Stimulated activated CD8-positive, alpha-beta memory T cell treated with anti-CD3 and anti-CD28 coated beads, Interleukin-15, amount 100 ng/mL, for 4 hours (primary cell): ENCODE results near the gene SAE1.
"Not testable (repeated sequence)": the region's sequence is repeated elsewhere in the genome, so short reads cannot be mapped to it uniquely, and the experiment has no call there.

Experiments used
- DNase-seq, 2 donors: peaks; one replicate each; pipeline ENCODE4 v3.0.0-alpha.2; 2020; ENCODE audit warnings: low read depth in 2 of 2

Gene SAE1

GRCh38 chr19:47130589-47131227, at the start of gene SAE1:
SAE1 (plus strand) TSS chr19:47130835; CDS start chr19:47130931, 96 bp downstream.
- peak; percentile 76 to 83 for DNase-seq

- no peak for DNase-seq
Observed at GRCh38 chr19:47081095-47081494, 49.5 kb upstream of the SAE1 start.

GRCh38 chr19:47082493-47082892, 48.1 kb upstream of the SAE1 start:
- DNase-seq, result no peak

- DNase-seq, result no peak
Observed at GRCh38 chr19:47084879-47085439, 45.7 kb upstream of the SAE1 start.

- no peak for DNase-seq
Observed at GRCh38 chr19:47086280-47086679, 44.4 kb upstream of the SAE1 start.

- no peak for DNase-seq
Observed at GRCh38 chr19:47089767-47090350, 40.8 kb upstream of the SAE1 start.

- DNase-seq, result no peak
Observed at GRCh38 chr19:47093254-47093653, 37.4 kb upstream of the SAE1 start.

GRCh38 chr19:47093841-47094240, 36.8 kb upstream of the SAE1 start:
- DNase-seq, result no peak

GRCh38 chr19:47094557-47095475, 35.8 kb upstream of the SAE1 start:
- no peak for DNase-seq

- DNase-seq, result no peak
Observed at GRCh38 chr19:47095476-47096099, 35.0 kb upstream of the SAE1 start.

GRCh38 chr19:47096100-47096704, 34.4 kb upstream of the SAE1 start:
- no peak for DNase-seq

GRCh38 chr19:47096721-47097120, 33.9 kb upstream of the SAE1 start:
- DNase-seq, result no peak

- no peak for DNase-seq
Observed at GRCh38 chr19:47097396-47098201, 33.0 kb upstream of the SAE1 start.

- no peak for DNase-seq
Observed at GRCh38 chr19:47098608-47099007, 32.0 kb upstream of the SAE1 start.

GRCh38 chr19:47099576-47100050, 31.0 kb upstream of the SAE1 start:
- DNase-seq, result no peak

GRCh38 chr19:47100290-47100689, 30.3 kb upstream of the SAE1 start:
- DNase-seq, result no peak

- DNase-seq, result not testable (repeated sequence)
Observed at GRCh38 chr19:47101116-47101515, 29.5 kb upstream of the SAE1 start.

- DNase-seq, result no peak
Observed at GRCh38 chr19:47102346-47103060, 28.1 kb upstream of the SAE1 start.

GRCh38 chr19:47104680-47105079, 26.0 kb upstream of the SAE1 start:
- DNase-seq, result no peak

- DNase-seq, result no peak
Observed at GRCh38 chr19:47105874-47106273, 24.8 kb upstream of the SAE1 start.
